A549 (cell line): ENCODE data around the gene SAG.

ENCODE experiments used
- ATOH8 ChIP-seq: fragments of 250-450 bp; sonication (Bioruptor Pico); IDR thresholded peaks from 2 replicates; pipeline ENCODE4 v1.5.0; 2020; ENCODE audit warnings: low read depth, mild to moderate bottlenecking, moderate library complexity
- BHLHE40 ChIP-seq: IDR thresholded peaks from 2 replicates; pipeline ENCODE4 v1.6.1; 2012; ENCODE audit warnings: low read depth, low read length, inconsistent platforms
- CTCF ChIP-seq: fragments of >200 bp; sonication (Bioruptor Twin); formaldehyde crosslinking; IDR thresholded peaks from 3 replicates; pipeline ENCODE4 v1.5.1; 2016
- EP300 ChIP-seq, 2 experiments: fragments of >200 bp; sonication (Bioruptor Twin); formaldehyde crosslinking; IDR thresholded peaks; 2 replicates in 1 of 2; 3 replicates in 1 of 2; pipeline ENCODE4 v1.6.1; 2016 to 2017
- PBX3 ChIP-seq: IDR thresholded peaks from 2 replicates; pipeline ENCODE4 v1.6.1; 2012
- POLR2A ChIP-seq: IDR thresholded peaks from 2 replicates; pipeline ENCODE4 v1.6.1; 2012; ENCODE audit warnings: mild to moderate bottlenecking, low read length
- RAD21 ChIP-seq, 2 experiments: fragments of >200 bp in 1 of 2; sonication (Bioruptor Twin) in 1 of 2; formaldehyde crosslinking in 1 of 2; IDR thresholded peaks in 1 of 2; conservative IDR thresholded peaks in 1 of 2; 2 replicates in 1 of 2; 3 replicates in 1 of 2; pipeline ENCODE4 v1.6.1; 2012 to 2018; ENCODE audit warnings: inconsistent platforms in 1 of 2

GRCh38 chr2:233325814-233326213 is 18.2 kb downstream of the SAG start:
- TF ChIP-seq ATOH8, result no peak
- TF ChIP-seq CTCF, result no peak
- no peak for TF ChIP-seq RAD21 (conservative IDR thresholded peaks at IDR 0.05 in 1 of 2, IDR thresholded peaks at IDR 0.05 in 1 of 2)
- no peak for TF ChIP-seq EP300 (IDR thresholded peaks at IDR 0.05)
- TF ChIP-seq POLR2A, result no peak
- no peak for TF ChIP-seq PBX3
- no peak for TF ChIP-seq BHLHE40
